PC-9 (cell line): ENCODE results near the gene CD1E.

Experiments used
- EZH2 ChIP-seq: fragments of 200-600 bp; sonication (generic); IDR thresholded peaks from 2 replicates; pipeline ENCODE4 v1.8.0; 2017; ENCODE audit warnings: antibody characterized with exemption, low read depth
- TF ChIP-seq, protein P1 (sequence below): fragments of 200-600 bp; sonication (generic); conservative IDR thresholded peaks from 2 replicates; pipeline ENCODE4 v1.6.1; 2017; ENCODE audit warnings: mixed run types, antibody characterized with exemption, mild to moderate bottlenecking, moderate library complexity

DNA sequence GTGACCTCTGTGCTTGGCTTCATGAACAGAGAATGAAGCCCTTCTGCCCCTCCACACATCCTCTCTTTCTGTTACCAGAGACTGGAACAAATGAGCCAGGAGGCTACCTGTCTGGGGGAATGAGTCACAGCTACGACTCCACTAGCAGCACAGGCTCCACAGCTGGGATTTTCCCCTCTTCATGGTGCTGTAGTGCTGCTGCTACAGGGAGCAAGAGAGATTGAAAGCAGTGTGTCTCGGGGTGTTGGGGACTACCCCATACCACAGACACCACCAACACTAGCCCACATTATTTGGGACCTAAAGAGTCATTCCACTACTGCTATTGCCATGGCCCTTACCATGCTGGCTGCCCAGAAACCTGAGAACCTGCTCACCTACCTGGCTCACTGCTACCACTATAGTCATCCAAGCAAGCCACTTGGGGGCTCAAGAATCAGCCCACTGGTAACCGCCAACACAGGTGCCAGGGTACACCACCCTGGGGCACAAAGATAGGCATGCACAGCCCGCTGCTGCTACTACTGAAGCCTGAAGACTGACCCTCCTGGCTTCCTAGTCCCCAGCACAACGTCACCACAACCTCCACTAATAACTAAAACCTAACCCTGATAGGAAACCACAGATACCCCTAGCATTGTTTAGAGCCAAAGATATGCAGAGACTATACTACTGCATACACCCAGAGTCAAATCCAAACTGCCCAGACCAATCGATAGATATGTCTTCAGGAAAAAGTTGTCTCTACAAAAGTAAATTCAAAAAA lies 17.7 kb downstream of the CD1E start:
- TF ChIP-seq, protein P1, sequence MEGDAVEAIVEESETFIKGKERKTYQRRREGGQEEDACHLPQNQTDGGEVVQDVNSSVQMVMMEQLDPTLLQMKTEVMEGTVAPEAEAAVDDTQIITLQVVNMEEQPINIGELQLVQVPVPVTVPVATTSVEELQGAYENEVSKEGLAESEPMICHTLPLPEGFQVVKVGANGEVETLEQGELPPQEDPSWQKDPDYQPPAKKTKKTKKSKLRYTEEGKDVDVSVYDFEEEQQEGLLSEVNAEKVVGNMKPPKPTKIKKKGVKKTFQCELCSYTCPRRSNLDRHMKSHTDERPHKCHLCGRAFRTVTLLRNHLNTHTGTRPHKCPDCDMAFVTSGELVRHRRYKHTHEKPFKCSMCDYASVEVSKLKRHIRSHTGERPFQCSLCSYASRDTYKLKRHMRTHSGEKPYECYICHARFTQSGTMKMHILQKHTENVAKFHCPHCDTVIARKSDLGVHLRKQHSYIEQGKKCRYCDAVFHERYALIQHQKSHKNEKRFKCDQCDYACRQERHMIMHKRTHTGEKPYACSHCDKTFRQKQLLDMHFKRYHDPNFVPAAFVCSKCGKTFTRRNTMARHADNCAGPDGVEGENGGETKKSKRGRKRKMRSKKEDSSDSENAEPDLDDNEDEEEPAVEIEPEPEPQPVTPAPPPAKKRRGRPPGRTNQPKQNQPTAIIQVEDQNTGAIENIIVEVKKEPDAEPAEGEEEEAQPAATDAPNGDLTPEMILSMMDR: no peak
- no peak for TF ChIP-seq EZH2
